HepG2 (cell line): Measurements from ENCODE around the gene KIF26B. TPM values are rescaled to one million over a fixed set of nuclear protein-coding genes. Genes with fewer than 3 reads are reported as not detected.

Experiments used
- ATAC-seq: fragments of 200-7000 bp; cut with Tn5 transposase; 3 replicates; pipeline ENCODE4 v1.9.1; 2020; ENCODE audit warnings: mild to moderate bottlenecking, moderate library complexity
- BruUV-seq: library from RNA; stranded (reverse); fragments of 400-500 nt; replicated peaks from 2 replicates; lab custom pipeline; 2021; lab: Mats Ljungman, UMichigan
- CTCF ChIA-PET: fragments of 300-600 bp; formaldehyde crosslinking; extraction: SDS; loops from one replicate; lab custom pipeline; 2021; ENCODE audit warnings: low total read pairs, inconsistent platforms, low intra/inter-chr PET ratio; lab: Yijun Ruan, JAX
- POLR2A ChIA-PET: fragments of 350-600 bp; sonication (Branson Sonifier 250); formaldehyde crosslinking; loops from one replicate; lab custom pipeline; 2020; ENCODE audit warnings: antibody characterized with exemption, inconsistent platforms; lab: Yijun Ruan, JAX
- DNase-seq: peaks from one replicate; pipeline ENCODE4 v3.0.0-alpha.2; 2015; ENCODE audit warnings: low spot score
- FAIRE-seq: peaks from 3 replicates; lab custom pipeline; 2011; peaks lifted over from hg19 to GRCh38; lab: Jason Lieb, UNC
- H2AFZ ChIP-seq: one replicate; pipeline ENCODE4 v1.6.1; 2011; ENCODE audit warnings: low read length, inconsistent platforms
- H3K27ac ChIP-seq: fragments of 300-600 bp; 3 replicates; pipeline ENCODE4 v1.8.0; 2011; ENCODE audit warnings: mixed run types, mild to moderate bottlenecking, mixed read lengths, low read length, inconsistent platforms; ENCODE audit not compliant: insufficient read depth; ENCODE audit errors: extremely low read length
- H3K27me3 ChIP-seq, 2 experiments: fragments of 200-600 bp in 1 of 2; 2 replicates in 1 of 2; 3 replicates in 1 of 2; pipeline versions ENCODE4 v1.6.0 to v1.8.0; 2011; ENCODE audit warnings: low read length in 2 of 2, mild to moderate bottlenecking in 2 of 2, moderate library complexity in 2 of 2, inconsistent platforms in 1 of 2; ENCODE audit not compliant: insufficient read depth in 2 of 2, control insufficient read depth in 1 of 2
- H3K36me3 ChIP-seq, 2 experiments: fragments of 200-600 bp in 1 of 2; replicated peaks in 1 of 2; 2 replicates in 1 of 2; 3 replicates in 1 of 2; pipeline versions ENCODE4 v1.5.1 to v1.8.0; 2011; ENCODE audit warnings: low read length in 2 of 2, inconsistent platforms in 1 of 2; ENCODE audit not compliant: insufficient read depth in 2 of 2, control insufficient read depth in 1 of 2
- H3K4me1 ChIP-seq: 2 replicates; pipeline ENCODE4 v1.5.1; 2012; ENCODE audit warnings: low read length, inconsistent platforms; ENCODE audit not compliant: insufficient read depth
- H3K4me2 ChIP-seq: 2 replicates; pipeline ENCODE4 v1.6.0; 2011; ENCODE audit warnings: low read depth, low read length, inconsistent platforms
- H3K4me3 ChIP-seq, 3 experiments: fragments of 200-600 bp in 1 of 3; sonication (generic), shearing (Covaris generic) in 1 of 3; replicated peaks in 1 of 3; 2 replicates each; pipeline ENCODE4 v1.5.1; 2011 to 2016; ENCODE audit warnings: low read length in 3 of 3, inconsistent platforms in 2 of 3, low read depth in 2 of 3, mild to moderate bottlenecking in 2 of 3, control low read depth in 1 of 3, mixed read lengths in 1 of 3; ENCODE audit not compliant: insufficient read depth in 1 of 3
- H3K79me2 ChIP-seq: one replicate; pipeline ENCODE4 v1.6.1; 2011; ENCODE audit warnings: low read length, inconsistent platforms; ENCODE audit not compliant: insufficient read depth
- H3K9ac ChIP-seq: 2 replicates; pipeline ENCODE4 v1.6.0; 2011; ENCODE audit warnings: mild to moderate bottlenecking, low read depth, low read length, inconsistent platforms; ENCODE audit not compliant: insufficient read depth
- H3K9me3 ChIP-seq: 2 replicates; pipeline ENCODE4 v1.5.1; 2012; ENCODE audit warnings: mild to moderate bottlenecking, low read length
- H4K20me1 ChIP-seq: 2 replicates; pipeline ENCODE4 v1.6.0; 2011; ENCODE audit warnings: inconsistent platforms, mild to moderate bottlenecking, low read length, moderate library complexity; ENCODE audit not compliant: insufficient read depth
- HNRNPL ChIP-seq: fragments of 200-400 bp; formaldehyde crosslinking; IDR thresholded peaks from 2 replicates; pipeline ENCODE4 v1.6.1; 2017; ENCODE audit warnings: mild to moderate bottlenecking, low read depth, low read length
- NR2F2 ChIP-seq: IDR thresholded peaks from 2 replicates; pipeline ENCODE4 v1.6.1; 2012; ENCODE audit warnings: low read depth, inconsistent platforms, borderline replicate concordance
- NR3C1 ChIP-seq: sonication (generic); formaldehyde crosslinking; IDR thresholded peaks from 2 replicates; pipeline ENCODE4 v1.4.0; 2020; ENCODE audit warnings: missing genetic modification reagents
- SP2 ChIP-seq: sonication (generic); formaldehyde crosslinking; IDR thresholded peaks from 2 replicates; pipeline ENCODE4 v1.5.1; 2020; ENCODE audit warnings: mild to moderate bottlenecking, missing genetic modification reagents
- ZNF225 ChIP-seq: sonication (generic); formaldehyde crosslinking; IDR thresholded peaks from 2 replicates; pipeline ENCODE4 v1.4.0; 2020; ENCODE audit warnings: mild to moderate bottlenecking, missing genetic modification reagents
- ZNF281 ChIP-seq: sonication (generic); formaldehyde crosslinking; IDR thresholded peaks from 2 replicates; pipeline ENCODE4 v1.4.0; 2020; ENCODE audit warnings: missing genetic modification reagents, borderline replicate concordance
- ZNF350 ChIP-seq: sonication (generic); formaldehyde crosslinking; IDR thresholded peaks from 2 replicates; pipeline ENCODE4 v1.4.0; 2020; ENCODE audit warnings: mild to moderate bottlenecking, low read depth, missing genetic modification reagents, borderline replicate concordance
- ZNF512 ChIP-seq: sonication (generic); formaldehyde crosslinking; IDR thresholded peaks from 2 replicates; pipeline ENCODE4 v1.4.0; 2020; ENCODE audit warnings: mild to moderate bottlenecking, missing genetic modification reagents
- ZNF577 ChIP-seq: sonication (generic); formaldehyde crosslinking; IDR thresholded peaks from 2 replicates; pipeline ENCODE4 v1.4.0; 2020; ENCODE audit warnings: mild to moderate bottlenecking, low read depth, missing genetic modification reagents, borderline replicate concordance
- ZNF616 ChIP-seq: sonication (generic); formaldehyde crosslinking; IDR thresholded peaks from 2 replicates; pipeline ENCODE4 v1.5.0; 2020; ENCODE audit warnings: low read depth, mild to moderate bottlenecking, missing genetic modification reagents
- ZNF816 ChIP-seq: sonication (generic); formaldehyde crosslinking; IDR thresholded peaks from 2 replicates; pipeline ENCODE4 v1.8.0; 2022; ENCODE audit warnings: missing genetic modification reagents, mild to moderate bottlenecking, borderline replicate concordance
- ZZZ3 ChIP-seq: sonication (generic); formaldehyde crosslinking; IDR thresholded peaks from 2 replicates; pipeline ENCODE4 v1.4.0; 2020; ENCODE audit warnings: missing genetic modification reagents, mild to moderate bottlenecking, borderline replicate concordance
- WGBS: methylation state at CpG from one replicate; pipeline ENCODE4 v1.1.6; 2017; ENCODE audit warnings: low lambda C conversion rate; 5-methylcytosine and 5-hydroxymethylcytosine counted together
- in situ Hi-C: cut with HindIII; loops from 2 replicates; pipeline ENCODE4 v1.10.0; 2017; ENCODE audit warnings: low pct_unique_long_range_greater_than_20kb; ENCODE audit not compliant: extremely low pct_ligation_motif_present
- intact Hi-C: fragments of 100-400 bp; cut with micrococcal nuclease; formaldehyde crosslinking; loops from one replicate; pipeline ENCODE4 v1.10.0; 2022; ENCODE audit not compliant: unreplicated experiment
- polyA plus RNA-seq, 8 experiments: library from polyadenylated mRNA; depleted of rRNA in 3 of 8; stranded (reverse) in 7 of 8; unstranded in 1 of 8; fragments of >200 nt; fragmentation: Illumina TruSeq in 4 of 8; extraction: Trizol in 4 of 8; gene quantifications; 2 replicates each; pipeline versions ENCODE4 v1.2.1 to v1.2.3, GENCODE V29; 2011 to 2016; ENCODE audit warnings: low read depth in 4 of 8, missing spikeins in 1 of 8, mixed read lengths in 1 of 8; ENCODE audit not compliant: insufficient read depth in 1 of 8
- total RNA-seq, 5 experiments: library from RNA; depleted of rRNA; stranded (reverse); fragments of >200 nt; fragmentation: Illumina TruSeq; extraction: Trizol; gene quantifications; 2 replicates each; pipeline ENCODE4 v1.2.3, GENCODE V29; 2016; ENCODE audit warnings: low read depth in 1 of 5
- TF ChIP-seq, protein P1 (sequence below): sonication (generic); formaldehyde crosslinking; conservative IDR thresholded peaks from 2 replicates; pipeline ENCODE4 v1.4.0; 2020; ENCODE audit warnings: missing genetic modification reagents

Gene KIF26B
- total and polyA plus RNA-seq, 2 of the 13 experiments (the other 11 are each of a cell fraction or from before 2014, with no cell fraction given) = 0.08 to 0.09 TPM

DNA sequence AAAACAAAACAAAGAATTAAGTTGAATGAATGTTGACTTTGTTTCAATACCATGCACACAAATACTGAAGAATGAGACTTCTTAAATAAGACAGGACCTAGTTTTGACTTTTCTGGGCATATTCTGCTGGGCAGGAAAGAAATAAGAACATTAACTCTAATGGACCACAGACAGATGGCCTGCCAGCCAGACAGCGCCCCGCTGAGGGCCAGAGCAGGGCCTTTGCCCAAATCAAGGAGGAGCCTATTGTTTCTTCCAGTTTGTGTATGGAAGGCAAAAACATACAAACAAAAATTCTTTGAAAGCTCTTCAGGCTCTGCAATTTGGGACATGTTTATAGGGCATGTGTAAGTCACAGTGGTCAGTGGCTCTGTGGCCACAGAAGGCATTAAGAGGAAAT is 44.4 kb upstream of the KIF26B start:
- no peak for ATAC-seq
- 100% methylated on average over 2 of the region's 2 CpGs for WGBS
- intact Hi-C loops = no loop called here
- H3K27ac ChIP-seq = no peak overlapping the region
- H3K4me2 ChIP-seq = no peak overlapping the region
- TF ChIP-seq ZNF281 (CRISPR knock-in tag) (no peak), ZZZ3 (no peak), HNRNPL (no peak), NR3C1 (no peak), ZNF616 (CRISPR knock-in tag) (no peak), ZNF577 (CRISPR knock-in tag) (no peak), ZNF512 (no peak), ZNF350 (CRISPR knock-in tag) (no peak), ZNF225 (no peak), ZNF816 (CRISPR knock-in tag) (no peak), NR2F2 (no peak), SP2 (CRISPR knock-in tag) (no peak)
- TF ChIP-seq, protein P1, sequence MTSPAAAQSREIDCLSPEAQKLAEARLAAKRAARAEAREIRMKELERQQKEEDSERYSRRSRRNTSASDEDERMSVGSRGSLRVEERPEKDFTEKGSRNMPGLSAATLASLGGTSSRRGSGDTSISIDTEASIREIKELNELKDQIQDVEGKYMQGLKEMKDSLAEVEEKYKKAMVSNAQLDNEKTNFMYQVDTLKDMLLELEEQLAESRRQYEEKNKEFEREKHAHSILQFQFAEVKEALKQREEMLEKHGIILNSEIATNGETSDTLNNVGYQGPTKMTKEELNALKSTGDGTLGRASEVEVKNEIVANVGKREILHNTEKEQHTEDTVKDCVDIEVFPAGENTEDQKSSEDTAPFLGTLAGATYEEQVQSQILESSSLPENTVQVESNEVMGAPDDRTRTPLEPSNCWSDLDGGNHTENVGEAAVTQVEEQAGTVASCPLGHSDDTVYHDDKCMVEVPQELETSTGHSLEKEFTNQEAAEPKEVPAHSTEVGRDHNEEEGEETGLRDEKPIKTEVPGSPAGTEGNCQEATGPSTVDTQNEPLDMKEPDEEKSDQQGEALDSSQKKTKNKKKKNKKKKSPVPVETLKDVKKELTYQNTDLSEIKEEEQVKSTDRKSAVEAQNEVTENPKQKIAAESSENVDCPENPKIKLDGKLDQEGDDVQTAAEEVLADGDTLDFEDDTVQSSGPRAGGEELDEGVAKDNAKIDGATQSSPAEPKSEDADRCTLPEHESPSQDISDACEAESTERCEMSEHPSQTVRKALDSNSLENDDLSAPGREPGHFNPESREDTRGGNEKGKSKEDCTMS (CRISPR knock-in tag) = no peak
- no peak overlapping the region for H2AFZ ChIP-seq
- DNase-seq = no peak
- H4K20me1 ChIP-seq = no peaks in the 10 kb centered on the region
- H3K9ac ChIP-seq = no peak overlapping the region
- H3K9me3 ChIP-seq = no peaks in the 10 kb centered on the region
- BruUV-seq = no TSS peak
- ChIA-PET CTCF (no interaction called here), POLR2A (no interaction called here)
- no peaks in the 10 kb centered on the region for H3K27me3 ChIP-seq
- no peaks in the 10 kb centered on the region for H3K79me2 ChIP-seq
- in situ Hi-C loops = no loop called here
- no peak overlapping the region for H3K4me3 ChIP-seq
- no peaks in the 10 kb centered on the region for H3K36me3 ChIP-seq
- FAIRE-seq = no peak
- H3K4me1 ChIP-seq = peaks cover 53% of the 10 kb centered on the region
